ENCODE results near the gene FDX1. TPM values are rescaled to one million over a fixed set of nuclear protein-coding genes. Genes with fewer than 3 reads are reported as not detected.
A peak's percentile ranks its signal among the peaks of the same experiment; 100 is the strongest.

The FDX1 gene
- total RNA-seq, 1 experiment from 2014 or later, result 13.6 TPM

- BruUV-seq (replicated peaks), result TSS peak; percentile 48
- POLR2A ChIA-PET, result interaction anchor here (0.6 kb wide), 1 partner anchor 19 kb away, joined by 3 read pairs; no protein-coding TSS in a partner anchor
- intact Hi-C loops (cut with micrococcal nuclease; ENCODE audit: unreplicated experiment), result no loop called here
Measured at GRCh38 chr11:110446061-110446460, 16.3 kb downstream of the FDX1 start.

GRCh38 chr11:110446594-110446993, 16.8 kb downstream of the FDX1 start:
- CTCF ChIA-PET, result no interaction called here

More at GRCh38 chr11:110446061-110446460, 16.3 kb downstream of the FDX1 start:
- H3K27ac ChIP-seq (ENCODE audit: low read length), result no peak overlapping the region
- H3K27me3 ChIP-seq (ENCODE audit: control insufficient read depth, insufficient read depth, low read length), result no peaks in the 10 kb centered on the region
- H3K4me3 ChIP-seq (ENCODE audit: low read depth in 2 of 2, low read length in 2 of 2), result no peak overlapping the region
- CTCF ChIA-PET, result interaction anchor here (0.6 kb wide), 1 partner anchor 117 kb away, joined by 3 read pairs; no protein-coding TSS in a partner anchor
- no peak for DNase-seq (ENCODE audit: low read depth, low spot score)
- TF ChIP-seq SIN3A (IDR thresholded peaks at IDR 0.05; ENCODE audit: borderline replicate concordance, insufficient read depth, low read depth, low read length), result no peak
- in situ Hi-C loops (cut with HindIII; ENCODE audit: low pct_unique_long_range_greater_than_20kb, low sequenced_read_pairs), result no loop called here
- no peaks in the 10 kb centered on the region for H3K36me3 ChIP-seq (ENCODE audit: control insufficient read depth, insufficient read depth, low read length)
- no peaks in the 10 kb centered on the region for H3K9me3 ChIP-seq (ENCODE audit: control insufficient read depth, insufficient read depth, low read depth, low read length)
- no peak for ATAC-seq
- no peaks in the 10 kb centered on the region for H3K4me1 ChIP-seq (ENCODE audit: control insufficient read depth, insufficient read depth, low read length)

GRCh38 chr11:110447343-110447742, 17.6 kb downstream of the FDX1 start:
- POLR2A ChIA-PET, result no interaction called here
- TF ChIP-seq REST (IDR thresholded peaks at IDR 0.05; ENCODE audit: insufficient read depth in 1 of 2, low read depth in 2 of 2, low read length in 1 of 2), result no peak
- TF ChIP-seq SIN3A (IDR thresholded peaks at IDR 0.05; ENCODE audit: borderline replicate concordance, insufficient read depth, low read depth, low read length), result no peak
- no peak for TF ChIP-seq TCF7L2 (IDR thresholded peaks at IDR 0.05; ENCODE audit: low read depth, low read length)
- no peak for TF ChIP-seq CTCF (IDR thresholded peaks at IDR 0.05)
- no peak for TF ChIP-seq POLR2AphosphoS5 (IDR thresholded peaks at IDR 0.05; ENCODE audit: low read depth, low read length)
- Histone ChIP-seq H3K27me3 (ENCODE audit: control insufficient read depth, insufficient read depth, low read length) (no peaks in the 10 kb centered on the region), H3K27ac (ENCODE audit: low read length) (no peak overlapping the region), H3K9me3 (ENCODE audit: control insufficient read depth, insufficient read depth, low read depth, low read length) (no peaks in the 10 kb centered on the region), H3K4me1 (ENCODE audit: control insufficient read depth, insufficient read depth, low read length) (no peaks in the 10 kb centered on the region), H3K36me3 (ENCODE audit: control insufficient read depth, insufficient read depth, low read length) (no peaks in the 10 kb centered on the region), H3K4me3 (ENCODE audit: low read depth in 2 of 2, low read length in 2 of 2) (no peak overlapping the region)
- in situ Hi-C loops (cut with HindIII; ENCODE audit: low pct_unique_long_range_greater_than_20kb, low sequenced_read_pairs) (no loop called here), intact Hi-C loops (cut with micrococcal nuclease; ENCODE audit: unreplicated experiment) (no loop called here)
- CTCF ChIA-PET, result interaction anchor here (0.6 to 0.7 kb wide), 4 partner anchors 224 to 1175 kb away, joined by 3 to 6 read pairs (median 4); no protein-coding TSS in a partner anchor
- DNase-seq (ENCODE audit: low read depth, low spot score) (no peak), ATAC-seq (peak; percentile 26; the same call in 1 of the 2 replicates)
- no TSS peak for BruUV-seq (replicated peaks)

More at GRCh38 chr11:110446594-110446993, 16.8 kb downstream of the FDX1 start:
- Histone ChIP-seq H3K36me3 (ENCODE audit: control insufficient read depth, insufficient read depth, low read length) (no peaks in the 10 kb centered on the region), H3K27ac (ENCODE audit: low read length) (no peak overlapping the region), H3K4me1 (ENCODE audit: control insufficient read depth, insufficient read depth, low read length) (no peaks in the 10 kb centered on the region), H3K4me3 (ENCODE audit: low read depth in 2 of 2, low read length in 2 of 2) (no peak overlapping the region), H3K9me3 (ENCODE audit: control insufficient read depth, insufficient read depth, low read depth, low read length) (no peaks in the 10 kb centered on the region), H3K27me3 (ENCODE audit: control insufficient read depth, insufficient read depth, low read length) (no peaks in the 10 kb centered on the region)
- ATAC-seq (no peak), DNase-seq (ENCODE audit: low read depth, low spot score) (no peak)
- BruUV-seq (replicated peaks), result no TSS peak
- intact Hi-C loops (cut with micrococcal nuclease; ENCODE audit: unreplicated experiment) (no loop called here), in situ Hi-C loops (cut with HindIII; ENCODE audit: low pct_unique_long_range_greater_than_20kb, low sequenced_read_pairs) (no loop called here)
- no peak for TF ChIP-seq REST (IDR thresholded peaks at IDR 0.05; ENCODE audit: insufficient read depth in 1 of 2, low read depth in 2 of 2, low read length in 1 of 2)
- POLR2A ChIA-PET, result no interaction called here

Measured in Panc1 (cell line).